DND-41 (cell line): ENCODE measurements around the gene S100A14.
"Not testable (repeated sequence)": the region's sequence is repeated elsewhere in the genome, so short reads cannot be mapped to it uniquely, and the experiment has no call there.

Source experiments
- ATAC-seq: fragments of 200-7000 bp; cut with Tn5 transposase; 3 replicates; pipeline ENCODE4 v1.9.1; 2021; ENCODE audit warnings: low read depth; ENCODE audit not compliant: insufficient read depth
- DNase-seq: peaks from one replicate; pipeline ENCODE4 v3.0.0-alpha.2; 2020
- H2AFZ ChIP-seq: 2 replicates; pipeline ENCODE4 v1.6.0; 2012; ENCODE audit warnings: low read depth, low read length
- H3K27ac ChIP-seq: 2 replicates; pipeline ENCODE4 v1.5.1; 2012; ENCODE audit warnings: low read length, inconsistent platforms
- H3K27me3 ChIP-seq: fragments of 200-600 bp; sonication (generic); 2 replicates; pipeline ENCODE4 v1.6.0; 2012; ENCODE audit warnings: low read length, mild to moderate bottlenecking, inconsistent platforms; ENCODE audit not compliant: insufficient read depth, poor library complexity
- H3K36me3 ChIP-seq: 2 replicates; pipeline ENCODE4 v1.5.1; 2012; ENCODE audit warnings: low read length, inconsistent platforms; ENCODE audit not compliant: insufficient read depth
- H3K4me1 ChIP-seq: 2 replicates; pipeline ENCODE4 v1.5.1; 2012; ENCODE audit warnings: mild to moderate bottlenecking, low read length; ENCODE audit not compliant: insufficient read depth
- H3K4me2 ChIP-seq: 2 replicates; pipeline ENCODE4 v1.6.0; 2012; ENCODE audit warnings: mild to moderate bottlenecking, moderate library complexity, low read length, inconsistent platforms; ENCODE audit not compliant: insufficient read depth
- H3K4me3 ChIP-seq, 2 experiments: fragments of 200-600 bp in 1 of 2; shearing (Covaris generic) in 1 of 2; 2 replicates each; pipeline ENCODE4 v1.5.1; 2012 to 2016; ENCODE audit warnings: inconsistent platforms in 2 of 2, low read length in 2 of 2, mild to moderate bottlenecking in 2 of 2, low read depth in 1 of 2, moderate library complexity in 1 of 2
- H3K79me2 ChIP-seq: 2 replicates; pipeline ENCODE4 v1.6.0; 2012; ENCODE audit warnings: low read length, inconsistent platforms; ENCODE audit not compliant: insufficient read depth
- H3K9ac ChIP-seq: 2 replicates; pipeline ENCODE4 v1.6.0; 2012; ENCODE audit warnings: low read depth, mild to moderate bottlenecking, inconsistent platforms, low read length, moderate library complexity
- H3K9me3 ChIP-seq: 2 replicates; pipeline ENCODE4 v1.5.1; 2012; ENCODE audit warnings: low read length, moderate library complexity, mild to moderate bottlenecking, inconsistent platforms; ENCODE audit not compliant: insufficient read depth, severe bottlenecking
- H4K20me1 ChIP-seq: 2 replicates; pipeline ENCODE4 v1.6.0; 2012; ENCODE audit warnings: low read length; ENCODE audit not compliant: insufficient read depth
- CTCF ChIP-seq: IDR thresholded peaks from 2 replicates; pipeline ENCODE4 v1.5.1; 2012; ENCODE audit warnings: borderline replicate concordance, low read length, moderate library complexity, mild to moderate bottlenecking; ENCODE audit not compliant: poor library complexity, severe bottlenecking; ENCODE audit errors: extremely low read depth
- EZH2 ChIP-seq: IDR thresholded peaks from 3 replicates; pipeline ENCODE4 v1.6.1; 2012; ENCODE audit warnings: borderline replicate concordance, low read depth, mild to moderate bottlenecking, moderate library complexity, low read length, inconsistent platforms; ENCODE audit not compliant: severe bottlenecking

Gene S100A14

GRCh38 chr1:153597206-153597605 is 18.9 kb downstream of the S100A14 start:
- Histone ChIP-seq H3K79me2 (no peaks in the 10 kb centered on the region), H4K20me1 (no peaks in the 10 kb centered on the region), H3K27me3 (no peaks in the 10 kb centered on the region), H2AFZ (no peak overlapping the region), H3K4me1 (peaks cover 7% of the 10 kb centered on the region), H3K4me2 (no peak overlapping the region), H3K27ac (no peak overlapping the region), H3K36me3 (no peaks in the 10 kb centered on the region), H3K9me3 (no peaks in the 10 kb centered on the region), H3K4me3 (no peak overlapping the region), H3K9ac (no peak overlapping the region)
- no peak for ATAC-seq
- TF ChIP-seq CTCF (no peak), EZH2 (no peak)
- no peak for DNase-seq

DNA sequence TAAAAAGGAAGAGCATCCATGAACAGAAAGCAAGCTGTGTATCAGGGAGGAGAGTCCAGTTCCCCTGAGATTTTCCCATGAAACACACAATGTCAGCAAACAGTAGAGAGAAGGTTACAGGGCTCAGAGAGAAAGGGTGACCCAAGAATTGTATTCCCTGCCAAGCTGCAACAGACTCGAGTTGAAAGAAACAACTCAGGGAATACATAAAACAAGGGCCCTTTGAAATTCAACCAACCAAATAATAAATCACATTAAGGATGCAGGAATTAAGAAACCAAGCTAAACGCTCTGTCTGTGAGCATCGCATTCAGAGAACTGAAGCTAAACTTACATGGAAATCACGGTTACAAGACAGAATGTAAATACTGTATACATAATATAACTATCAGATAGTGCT is 23.4 kb downstream of the S100A14 start:
- H3K4me1 ChIP-seq = no peaks in the 10 kb centered on the region
- H3K9ac ChIP-seq = no peak overlapping the region
- no peak overlapping the region for H2AFZ ChIP-seq
- no peak overlapping the region for H3K4me2 ChIP-seq
- H3K9me3 ChIP-seq = no peaks in the 10 kb centered on the region
- no peaks in the 10 kb centered on the region for H4K20me1 ChIP-seq
- TF ChIP-seq CTCF = no peak
- TF ChIP-seq EZH2 = no peak
- no peaks in the 10 kb centered on the region for H3K27me3 ChIP-seq
- H3K27ac ChIP-seq = no peak overlapping the region
- no peaks in the 10 kb centered on the region for H3K79me2 ChIP-seq
- ATAC-seq (no peak), DNase-seq (no peak)
- no peak overlapping the region for H3K4me3 ChIP-seq
- no peaks in the 10 kb centered on the region for H3K36me3 ChIP-seq

- no peak for ATAC-seq
- Histone ChIP-seq H3K4me1 (no peaks in the 10 kb centered on the region), H3K4me3 (no peak overlapping the region), H3K4me2 (no peak overlapping the region), H3K27ac (no peak overlapping the region), H3K27me3 (no peaks in the 10 kb centered on the region), H3K79me2 (no peaks in the 10 kb centered on the region), H3K9ac (no peak overlapping the region), H3K36me3 (no peaks in the 10 kb centered on the region), H3K9me3 (no peaks in the 10 kb centered on the region), H2AFZ (no peak overlapping the region), H4K20me1 (no peaks in the 10 kb centered on the region)
- no peak for TF ChIP-seq CTCF
- no peak for TF ChIP-seq EZH2
- no peak for DNase-seq
Observed at GRCh38 chr1:153588482-153588881, 27.6 kb downstream of the S100A14 start.

DNA sequence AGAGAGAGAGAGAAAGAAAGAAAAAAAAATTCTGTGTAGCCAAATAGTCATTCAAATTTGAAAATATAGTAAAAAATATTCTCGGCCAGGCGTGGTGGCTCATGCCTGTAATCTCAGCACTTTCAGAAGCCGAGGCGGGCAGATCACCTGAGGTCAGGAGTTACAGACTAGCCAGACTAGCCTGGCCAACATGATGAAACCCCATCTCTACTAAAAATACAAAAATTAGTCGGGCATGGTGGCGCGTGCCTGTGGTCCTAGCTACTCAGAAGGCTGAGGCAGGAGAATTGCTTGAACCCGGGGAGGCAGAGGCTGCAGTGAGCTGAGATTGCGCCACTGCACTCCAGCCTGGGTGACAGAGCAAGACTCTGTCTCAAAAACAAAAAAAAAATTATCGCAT is 28.1 kb downstream of the S100A14 start:
- not testable (repeated sequence) for H3K4me1 ChIP-seq, H3K27me3 ChIP-seq, H4K20me1 ChIP-seq, H2AFZ ChIP-seq, H3K36me3 ChIP-seq, H3K9me3 ChIP-seq, ATAC-seq, H3K4me3 ChIP-seq, H3K79me2 ChIP-seq, H3K9ac ChIP-seq, H3K27ac ChIP-seq, DNase-seq, H3K4me2 ChIP-seq
